MG63 (cell line): ENCODE results near the gene EIF3F. TPM values are rescaled to one million over a fixed set of nuclear protein-coding genes. Genes with fewer than 3 reads are reported as not detected.

Experiments used
- DNase-seq: peaks from one replicate; pipeline ENCODE4 v3.0.0-alpha.2; 2020
- H3K27me3 ChIP-seq: fragments of 250-450 bp; sonication (Bioruptor Pico); 2 replicates; pipeline ENCODE4 v1.5.1; 2020; ENCODE audit warnings: mild to moderate bottlenecking, moderate library complexity
- H3K36me3 ChIP-seq: fragments of 250-450 bp; sonication (Bioruptor Pico); 2 replicates; pipeline ENCODE4 v1.5.1; 2020; ENCODE audit warnings: mild to moderate bottlenecking, moderate library complexity
- H3K4me3 ChIP-seq: fragments of 250-450 bp; sonication (Bioruptor Pico); 2 replicates; pipeline ENCODE4 v1.5.1; 2020; ENCODE audit warnings: mild to moderate bottlenecking, moderate library complexity
- H3K9me3 ChIP-seq: fragments of 250-450 bp; sonication (Bioruptor Pico); 2 replicates; pipeline ENCODE4 v1.5.1; 2020; ENCODE audit warnings: mild to moderate bottlenecking, moderate library complexity
- total RNA-seq: library from RNA; depleted of rRNA; stranded (reverse); fragments of >200 nt; shearing (Covaris generic); gene quantifications from 2 replicates; pipeline ENCODE4 v1.2.3, GENCODE V29; 2014; ENCODE audit warnings: low replicate concordance

EIF3F gene
- total RNA-seq, 1 experiment from 2014 or later = 387 TPM

DNA sequence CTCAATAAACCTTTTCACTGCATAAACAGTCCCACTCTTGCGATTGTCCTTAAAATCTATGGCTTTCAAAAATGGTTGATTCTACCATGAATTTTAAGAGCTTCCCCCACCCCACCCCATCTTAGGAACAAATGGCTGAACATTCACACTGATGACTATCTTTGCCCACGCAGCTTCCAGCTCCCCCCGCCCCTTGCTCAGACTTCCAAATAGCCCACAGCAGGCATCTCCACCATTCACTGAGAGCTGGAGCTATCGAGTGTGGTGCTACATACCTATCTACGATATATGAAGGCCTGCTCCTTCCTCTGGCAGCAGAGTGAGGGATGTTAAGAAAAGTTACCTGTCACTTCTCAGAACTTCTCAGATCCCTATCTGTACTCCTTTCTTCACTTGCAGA, 26.7 kb downstream of the EIF3F start:
- no peaks in the 10 kb centered on the region; the same call in 1 of the 2 replicates for H3K27me3 ChIP-seq
- H3K36me3 ChIP-seq = no peaks in the 10 kb centered on the region
- DNase-seq = no peak
- no peaks in the 10 kb centered on the region for H3K9me3 ChIP-seq
- no peak overlapping the region for H3K4me3 ChIP-seq

DNA sequence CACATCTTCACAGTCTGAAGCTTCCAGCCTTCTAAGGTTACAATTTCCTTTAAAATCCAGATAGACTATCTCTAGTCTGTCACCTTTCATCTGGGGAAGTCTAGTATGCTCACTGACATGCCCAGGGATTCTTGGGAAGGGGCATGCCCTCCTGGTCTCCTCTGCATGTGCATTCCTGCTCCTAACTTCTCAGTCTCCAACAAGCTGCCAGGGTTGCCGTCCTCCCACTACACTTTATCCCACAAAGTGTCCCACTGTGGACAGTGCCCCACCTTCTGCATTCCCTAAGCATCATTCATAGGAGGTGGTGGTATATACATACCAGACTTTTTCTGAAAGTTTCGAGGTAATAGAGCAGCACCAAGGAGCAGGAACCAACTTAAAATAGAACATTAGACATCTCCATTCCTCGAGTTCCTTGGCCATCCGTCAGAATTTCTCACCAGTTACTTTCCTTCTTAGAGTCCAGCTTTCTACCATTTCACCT, 28.7 kb downstream of the EIF3F start:
- DNase-seq = no peak
- no peaks in the 10 kb centered on the region for H3K36me3 ChIP-seq
- H3K27me3 ChIP-seq = no peaks in the 10 kb centered on the region; the same call in 1 of the 2 replicates
- H3K4me3 ChIP-seq = no peak overlapping the region
- H3K9me3 ChIP-seq = no peaks in the 10 kb centered on the region

DNA sequence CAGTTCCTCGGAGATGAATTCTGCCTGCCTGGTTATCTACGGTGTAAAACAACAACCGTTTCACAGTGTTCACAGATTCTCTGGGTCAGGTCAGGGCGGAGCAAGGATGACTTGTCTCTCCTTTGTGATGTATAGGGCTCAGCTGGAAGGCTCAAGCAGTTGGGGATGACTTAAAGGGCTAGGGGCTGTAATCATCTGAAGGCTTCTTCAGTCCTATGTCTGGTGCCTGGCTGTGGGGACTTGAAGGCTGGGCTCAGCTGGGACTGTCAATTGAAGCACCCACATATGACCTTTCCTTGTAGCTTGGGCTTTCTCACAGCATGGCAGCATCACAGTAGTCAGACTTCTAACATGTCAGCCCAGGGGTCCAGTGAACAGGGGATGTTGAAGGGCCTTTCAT, 29.3 kb downstream of the EIF3F start:
- Histone ChIP-seq H3K27me3 (no peaks in the 10 kb centered on the region; the same call in 1 of the 2 replicates), H3K9me3 (no peaks in the 10 kb centered on the region), H3K4me3 (no peak overlapping the region), H3K36me3 (no peaks in the 10 kb centered on the region)
- DNase-seq = no peak

- H3K36me3 ChIP-seq = no peaks in the 10 kb centered on the region
- no peaks in the 10 kb centered on the region for H3K9me3 ChIP-seq
- no peak for DNase-seq
- no peak overlapping the region for H3K4me3 ChIP-seq
- H3K27me3 ChIP-seq = no peaks in the 10 kb centered on the region; the same call in 1 of the 2 replicates
These were observed 29.9 kb downstream of the EIF3F start for GRCh38 chr11:8017071-8017470.

DNA sequence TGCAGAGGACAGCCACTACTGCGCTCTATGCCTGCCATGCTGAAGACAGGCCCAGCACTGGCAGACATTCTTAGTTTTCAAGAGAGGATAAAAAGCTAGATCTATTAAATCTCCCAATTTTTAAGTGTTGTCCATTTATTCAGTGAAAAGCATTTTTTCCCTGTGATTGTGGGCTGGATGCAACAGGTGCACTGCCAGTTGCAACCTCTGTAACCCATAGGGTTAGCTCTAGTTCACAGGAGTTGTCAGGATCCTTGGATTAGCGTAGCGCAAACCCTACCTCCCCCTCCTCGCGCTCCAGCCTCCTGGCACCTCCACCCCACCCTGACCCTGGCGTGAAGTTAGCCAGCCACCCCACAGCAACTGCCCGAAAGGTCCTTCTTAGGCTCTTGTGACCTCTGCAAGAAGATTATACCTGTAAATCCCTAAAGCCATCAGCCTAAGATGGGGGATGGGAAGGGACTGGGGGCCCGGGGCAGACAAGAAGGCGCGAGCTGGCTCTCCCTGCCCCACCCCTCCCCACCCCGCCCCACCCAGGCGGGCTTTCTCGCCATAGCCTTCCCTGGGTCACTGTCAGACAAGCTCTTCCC, 30.9 kb downstream of the EIF3F start:
- no peak for DNase-seq
- no peaks in the 10 kb centered on the region; the same call in 1 of the 2 replicates for H3K27me3 ChIP-seq
- H3K36me3 ChIP-seq = no peaks in the 10 kb centered on the region
- H3K9me3 ChIP-seq = no peaks in the 10 kb centered on the region
- no peak overlapping the region for H3K4me3 ChIP-seq

- Histone ChIP-seq H3K9me3 (no peaks in the 10 kb centered on the region), H3K27me3 (no peaks in the 10 kb centered on the region; the same call in 1 of the 2 replicates), H3K36me3 (no peaks in the 10 kb centered on the region), H3K4me3 (peak overlapping the region; percentile 40)
- DNase-seq = peak; percentile 28
These were observed 31.6 kb downstream of the EIF3F start for GRCh38 chr11:8018484-8019313.

DNA sequence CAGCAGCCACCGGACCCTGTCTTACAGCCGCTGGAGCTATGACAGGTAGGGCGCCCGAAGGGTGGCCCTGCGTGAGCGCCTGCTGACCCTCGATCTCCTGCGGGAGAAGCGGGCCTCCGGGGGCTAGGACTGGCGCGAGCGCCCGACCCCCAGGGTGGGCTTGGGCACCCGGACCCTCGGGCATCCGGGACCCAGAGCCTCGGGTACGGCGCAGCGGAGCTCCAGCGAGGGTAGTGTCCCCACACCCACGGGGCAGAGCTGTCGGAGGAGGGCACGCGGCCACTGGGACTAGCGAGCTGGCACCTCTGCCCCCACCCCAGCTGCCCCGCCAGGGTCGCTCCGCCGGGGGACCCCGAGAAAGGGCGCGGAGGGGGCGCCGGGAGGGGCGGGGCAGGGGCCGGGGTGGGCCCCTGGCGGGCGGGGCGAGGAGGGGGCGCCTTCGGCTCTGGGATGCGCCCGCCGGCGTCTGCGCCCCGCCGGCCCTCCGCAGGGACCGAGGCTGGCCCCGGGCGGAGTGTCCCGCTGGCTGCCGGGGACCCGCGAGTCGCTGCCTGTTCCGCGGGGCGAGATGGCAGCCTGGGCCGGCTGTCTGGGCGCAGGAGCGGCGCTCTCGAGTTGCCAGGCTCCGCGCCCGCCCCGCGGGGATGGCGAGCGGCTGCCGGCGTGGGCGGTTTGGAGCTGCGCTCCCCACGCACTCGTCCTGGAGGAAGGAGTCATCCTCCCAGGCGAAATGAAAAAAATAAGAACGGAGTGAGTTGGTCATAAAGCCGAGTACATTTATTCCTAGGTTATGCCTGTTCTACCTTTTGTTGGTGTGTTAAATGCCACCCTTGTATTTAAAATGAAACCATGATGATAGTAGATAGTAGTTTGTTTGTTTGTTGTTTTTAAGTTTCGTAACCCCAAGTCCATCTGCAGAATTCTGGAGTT, 32.4 kb downstream of the EIF3F start:
- Histone ChIP-seq H3K27me3 (no peaks in the 10 kb centered on the region; the same call in 1 of the 2 replicates), H3K36me3 (no peaks in the 10 kb centered on the region), H3K4me3 (peak overlapping the region; percentile 40), H3K9me3 (no peaks in the 10 kb centered on the region)
- peak; percentile 36 for DNase-seq

- H3K9me3 ChIP-seq = no peaks in the 10 kb centered on the region
- no peaks in the 10 kb centered on the region; the same call in 1 of the 2 replicates for H3K27me3 ChIP-seq
- no peaks in the 10 kb centered on the region for H3K36me3 ChIP-seq
- H3K4me3 ChIP-seq = no peak overlapping the region
- no peak for DNase-seq
These were observed 33.1 kb downstream of the EIF3F start for GRCh38 chr11:8020244-8020597.

DNA sequence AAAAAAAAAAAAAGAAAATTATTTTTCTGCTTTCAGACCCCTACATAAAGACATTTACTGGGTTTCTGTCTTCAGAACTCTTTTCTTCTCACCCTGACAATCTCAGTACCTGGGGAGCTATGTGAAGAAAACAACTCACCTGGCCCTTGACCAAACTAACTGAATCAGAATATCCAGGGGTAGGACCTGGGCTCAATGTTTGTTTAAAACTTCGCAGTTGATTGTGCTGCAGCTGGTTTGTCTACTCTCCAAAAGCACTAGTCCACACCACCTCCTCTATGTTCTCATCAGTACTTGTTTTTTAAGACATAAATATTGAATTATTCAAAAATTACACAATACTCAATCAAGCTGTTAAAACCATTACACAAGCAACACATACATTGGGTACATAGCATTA, 34.8 kb downstream of the EIF3F start:
- H3K4me3 ChIP-seq = no peak overlapping the region
- no peaks in the 10 kb centered on the region for H3K36me3 ChIP-seq
- no peak for DNase-seq
- no peaks in the 10 kb centered on the region for H3K9me3 ChIP-seq
- H3K27me3 ChIP-seq = no peaks in the 10 kb centered on the region; the same call in 1 of the 2 replicates

DNA sequence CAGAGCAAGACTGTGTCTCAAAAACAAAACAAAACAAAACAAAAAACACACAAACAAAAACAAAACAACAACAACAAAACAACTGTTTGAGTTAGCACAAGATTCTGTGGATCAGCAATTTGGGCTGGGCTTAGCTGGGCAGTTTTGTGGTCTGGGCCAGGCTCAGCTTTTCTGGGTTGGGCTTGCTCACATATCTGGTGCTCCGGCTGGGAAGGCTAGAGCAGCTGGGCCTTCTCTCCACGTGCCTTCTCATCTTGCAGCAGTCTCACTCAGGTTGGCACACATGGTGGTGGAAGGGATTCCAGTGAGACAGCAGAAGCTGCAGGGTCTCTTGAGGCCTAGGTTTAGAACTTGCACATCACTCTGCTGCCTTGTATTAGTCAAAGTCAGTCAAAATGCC, 35.7 kb downstream of the EIF3F start:
- no peak overlapping the region for H3K4me3 ChIP-seq
- no peak for DNase-seq
- H3K9me3 ChIP-seq = no peaks in the 10 kb centered on the region

GRCh38 chr11:8023831-8024555, 36.9 kb downstream of the EIF3F start:
- peaks cover 4% of the 10 kb centered on the region; the same call in 1 of the 2 replicates for H3K27me3 ChIP-seq
- no peaks in the 10 kb centered on the region for H3K9me3 ChIP-seq
- H3K36me3 ChIP-seq = no peaks in the 10 kb centered on the region
- DNase-seq = no peak
- no peak overlapping the region for H3K4me3 ChIP-seq

More for the DNA sequence above, 35.7 kb downstream of the EIF3F start:
- no peaks in the 10 kb centered on the region for H3K36me3 ChIP-seq
- peaks cover 2% of the 10 kb centered on the region for H3K27me3 ChIP-seq

DNA sequence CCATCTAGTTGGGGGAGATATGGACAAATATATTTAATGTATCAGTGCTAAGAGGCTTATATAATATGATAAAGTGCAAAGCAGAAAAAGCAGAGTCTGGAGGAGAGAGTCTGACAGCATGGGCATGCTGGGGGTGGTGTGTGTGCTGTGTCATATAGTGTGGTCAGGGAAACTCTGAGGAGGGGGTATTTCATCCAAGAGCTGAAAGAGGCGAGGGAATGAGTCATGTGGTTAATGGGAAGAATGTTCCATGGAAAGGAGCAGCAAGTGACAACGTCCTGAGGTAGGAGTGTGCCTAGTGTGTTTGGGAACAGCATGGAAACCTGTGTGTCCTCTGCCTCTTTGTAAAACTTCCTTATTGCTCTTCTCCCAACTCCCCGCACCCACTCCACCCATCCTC, 38.0 kb downstream of the EIF3F start:
- DNase-seq = no peak
- Histone ChIP-seq H3K27me3 (peaks cover 4% of the 10 kb centered on the region; the same call in 1 of the 2 replicates), H3K36me3 (no peaks in the 10 kb centered on the region), H3K9me3 (no peaks in the 10 kb centered on the region), H3K4me3 (no peak overlapping the region)

DNA sequence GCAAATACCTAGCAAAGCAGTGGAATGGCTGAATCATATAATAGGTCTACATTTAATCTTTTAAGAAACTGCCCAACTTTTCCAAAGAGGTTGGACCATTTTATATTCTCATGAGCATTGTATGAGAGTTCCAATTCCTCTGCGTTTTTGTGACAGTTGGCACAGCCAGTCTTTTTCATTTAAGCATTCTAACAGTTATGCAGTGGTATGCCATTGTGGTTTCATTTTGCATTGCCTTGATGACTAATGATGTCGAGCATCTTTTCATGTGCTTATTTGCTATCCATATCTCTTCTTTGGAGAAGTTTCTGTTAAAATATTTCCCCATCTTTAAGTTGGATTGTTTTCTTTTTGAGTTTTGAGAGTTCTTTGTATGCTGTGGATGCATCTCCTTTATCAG, 38.7 kb downstream of the EIF3F start:
- DNase-seq = no peak
- Histone ChIP-seq H3K27me3 (peaks cover 4% of the 10 kb centered on the region; the same call in 1 of the 2 replicates), H3K4me3 (no peak overlapping the region), H3K36me3 (no peaks in the 10 kb centered on the region), H3K9me3 (no peaks in the 10 kb centered on the region)

DNA sequence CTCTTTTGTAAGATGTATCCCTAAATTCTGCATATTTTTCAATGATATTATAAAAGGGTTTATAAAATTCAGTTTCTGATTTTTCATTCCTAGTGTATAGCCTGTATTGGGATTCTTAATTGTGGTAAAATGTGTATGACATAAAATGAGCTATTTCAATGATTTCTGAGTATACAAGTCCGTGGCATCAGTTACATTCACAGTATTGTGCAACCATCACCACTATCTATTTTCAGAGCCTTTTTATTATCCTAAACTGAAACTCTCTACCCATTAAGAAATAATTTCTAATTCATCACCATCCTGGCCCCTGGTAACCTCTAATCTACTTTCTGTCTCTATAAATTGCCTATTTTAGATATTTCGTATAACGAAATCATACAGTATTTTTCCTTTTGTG, 39.8 kb downstream of the EIF3F start:
- H3K4me3 ChIP-seq = no peak overlapping the region
- H3K27me3 ChIP-seq = peaks cover 4% of the 10 kb centered on the region; the same call in 1 of the 2 replicates
- H3K9me3 ChIP-seq = no peaks in the 10 kb centered on the region
- no peak for DNase-seq
- no peaks in the 10 kb centered on the region for H3K36me3 ChIP-seq

DNA sequence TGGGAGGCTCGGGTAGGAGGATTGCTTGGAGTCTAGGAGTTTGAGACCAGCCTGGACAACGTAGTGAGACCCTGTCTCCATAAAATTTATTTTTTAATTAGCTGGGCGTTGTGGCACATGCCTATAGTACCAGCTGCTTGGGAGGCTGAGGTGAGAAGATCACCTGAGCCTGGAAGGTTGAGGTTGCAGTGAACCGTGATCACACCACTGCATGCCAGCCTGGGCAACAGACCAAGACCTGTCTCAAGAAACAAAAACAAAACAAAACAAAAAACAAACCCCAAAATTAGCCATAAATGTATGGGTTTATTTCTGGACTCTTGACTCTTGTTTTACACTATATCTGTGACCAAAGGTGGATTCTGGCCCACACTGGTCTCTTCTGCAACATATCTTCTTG, 41.6 kb downstream of the EIF3F start:
- H3K36me3 ChIP-seq = no peaks in the 10 kb centered on the region
- no peak overlapping the region for H3K4me3 ChIP-seq
- no peaks in the 10 kb centered on the region for H3K9me3 ChIP-seq
- peaks cover 4% of the 10 kb centered on the region; the same call in 1 of the 2 replicates for H3K27me3 ChIP-seq
- no peak for DNase-seq
